Chondrocyte (in vitro differentiated cells): ENCODE results near the gene ACE. TPM values are rescaled to one million over a fixed set of nuclear protein-coding genes. Genes with fewer than 3 reads are reported as not detected.

Source experiments
- DNase-seq: peaks from one replicate; pipeline ENCODE4 v3.0.0; 2021; ENCODE audit warnings: mixed read lengths, low spot score
- H3K27ac Mint-ChIP-seq: one replicate; pipeline ENCODE4 v1.8.0; 2021; ENCODE audit warnings: mild to moderate bottlenecking, moderate library complexity, mixed read lengths; ENCODE audit not compliant: unreplicated experiment
- H3K27me3 Mint-ChIP-seq: 2 replicates; pipeline ENCODE4 v1.8.0; 2021; ENCODE audit warnings: low read depth, mixed read lengths
- H3K36me3 Mint-ChIP-seq: 2 replicates; pipeline ENCODE4 v1.8.0; 2021; ENCODE audit warnings: low read depth, mixed read lengths
- H3K4me1 Mint-ChIP-seq: 2 replicates; pipeline ENCODE4 v1.8.0; 2021; ENCODE audit warnings: low read depth, mild to moderate bottlenecking, mixed read lengths
- H3K4me3 Mint-ChIP-seq: one replicate; pipeline ENCODE4 v1.8.0; 2021; ENCODE audit warnings: mild to moderate bottlenecking, moderate library complexity, mixed read lengths; ENCODE audit not compliant: unreplicated experiment
- H3K9me3 Mint-ChIP-seq: 2 replicates; pipeline ENCODE4 v1.8.0; 2021; ENCODE audit warnings: low read depth, mixed read lengths
- total RNA-seq: library from RNA; stranded (reverse); gene quantifications from 3 replicates; pipeline ENCODE4 v1.2.1, GENCODE V29; 2021
- TF ChIP-seq, protein P1 (sequence below): fragments of 200-600 bp; sonication (generic); IDR thresholded peaks from 2 replicates; pipeline ENCODE4 v1.5.0; 2021; ENCODE audit warnings: antibody characterized with exemption, mild to moderate bottlenecking, moderate library complexity

ACE gene
- total RNA-seq, 1 donor from 2014 or later, result 0.52 TPM

DNA sequence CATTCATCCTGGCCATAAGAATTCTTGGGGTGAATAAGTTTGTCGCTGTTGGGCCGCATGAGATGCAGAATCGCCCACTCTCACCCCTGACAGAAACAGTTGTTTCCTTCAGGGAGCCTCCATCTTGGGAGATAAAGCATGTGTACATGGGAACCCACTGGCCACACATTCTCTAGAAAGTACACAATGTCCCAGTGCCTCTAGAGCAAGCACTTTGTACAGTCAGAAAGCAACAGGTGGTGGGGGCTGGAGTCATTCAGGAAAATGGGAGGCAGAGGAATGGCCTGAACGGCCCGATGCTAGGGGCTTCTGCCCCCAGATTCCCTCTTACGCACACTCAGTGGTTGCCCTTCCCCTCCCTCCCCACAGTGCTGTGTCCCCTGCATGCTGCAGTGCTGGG lies 16.1 kb downstream of the ACE start:
- Mint-ChIP-seq H3K4me1 (no peaks in the 10 kb centered on the region), H3K4me3 (no peak overlapping the region), H3K9me3 (no peaks in the 10 kb centered on the region), H3K36me3 (no peaks in the 10 kb centered on the region), H3K27me3 (peaks cover 26% of the 10 kb centered on the region), H3K27ac (no peak overlapping the region)
- TF ChIP-seq, protein P1, sequence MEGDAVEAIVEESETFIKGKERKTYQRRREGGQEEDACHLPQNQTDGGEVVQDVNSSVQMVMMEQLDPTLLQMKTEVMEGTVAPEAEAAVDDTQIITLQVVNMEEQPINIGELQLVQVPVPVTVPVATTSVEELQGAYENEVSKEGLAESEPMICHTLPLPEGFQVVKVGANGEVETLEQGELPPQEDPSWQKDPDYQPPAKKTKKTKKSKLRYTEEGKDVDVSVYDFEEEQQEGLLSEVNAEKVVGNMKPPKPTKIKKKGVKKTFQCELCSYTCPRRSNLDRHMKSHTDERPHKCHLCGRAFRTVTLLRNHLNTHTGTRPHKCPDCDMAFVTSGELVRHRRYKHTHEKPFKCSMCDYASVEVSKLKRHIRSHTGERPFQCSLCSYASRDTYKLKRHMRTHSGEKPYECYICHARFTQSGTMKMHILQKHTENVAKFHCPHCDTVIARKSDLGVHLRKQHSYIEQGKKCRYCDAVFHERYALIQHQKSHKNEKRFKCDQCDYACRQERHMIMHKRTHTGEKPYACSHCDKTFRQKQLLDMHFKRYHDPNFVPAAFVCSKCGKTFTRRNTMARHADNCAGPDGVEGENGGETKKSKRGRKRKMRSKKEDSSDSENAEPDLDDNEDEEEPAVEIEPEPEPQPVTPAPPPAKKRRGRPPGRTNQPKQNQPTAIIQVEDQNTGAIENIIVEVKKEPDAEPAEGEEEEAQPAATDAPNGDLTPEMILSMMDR, result no peak
- DNase-seq, result no peak

DNA sequence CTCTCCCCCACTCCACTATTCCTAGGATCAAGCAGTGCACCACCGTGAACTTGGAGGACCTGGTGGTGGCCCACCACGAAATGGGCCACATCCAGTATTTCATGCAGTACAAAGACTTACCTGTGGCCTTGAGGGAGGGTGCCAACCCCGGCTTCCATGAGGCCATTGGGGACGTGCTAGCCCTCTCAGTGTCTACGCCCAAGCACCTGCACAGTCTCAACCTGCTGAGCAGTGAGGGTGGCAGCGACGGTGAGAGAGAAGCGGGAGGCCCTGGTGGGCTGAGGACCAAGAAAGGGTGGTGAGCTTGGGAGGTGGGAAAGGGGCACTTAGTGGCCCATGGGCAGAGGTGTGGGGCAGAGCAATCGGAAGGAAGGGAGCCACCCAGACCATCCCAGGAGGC lies 16.6 kb downstream of the ACE start:
- no peak for DNase-seq
- TF ChIP-seq, protein P1, result no peak
- Mint-ChIP-seq H3K27ac (no peak overlapping the region), H3K27me3 (peaks cover 26% of the 10 kb centered on the region), H3K4me3 (no peak overlapping the region), H3K4me1 (peaks cover under 1% of the 10 kb centered on the region), H3K36me3 (no peaks in the 10 kb centered on the region), H3K9me3 (no peaks in the 10 kb centered on the region)

DNA sequence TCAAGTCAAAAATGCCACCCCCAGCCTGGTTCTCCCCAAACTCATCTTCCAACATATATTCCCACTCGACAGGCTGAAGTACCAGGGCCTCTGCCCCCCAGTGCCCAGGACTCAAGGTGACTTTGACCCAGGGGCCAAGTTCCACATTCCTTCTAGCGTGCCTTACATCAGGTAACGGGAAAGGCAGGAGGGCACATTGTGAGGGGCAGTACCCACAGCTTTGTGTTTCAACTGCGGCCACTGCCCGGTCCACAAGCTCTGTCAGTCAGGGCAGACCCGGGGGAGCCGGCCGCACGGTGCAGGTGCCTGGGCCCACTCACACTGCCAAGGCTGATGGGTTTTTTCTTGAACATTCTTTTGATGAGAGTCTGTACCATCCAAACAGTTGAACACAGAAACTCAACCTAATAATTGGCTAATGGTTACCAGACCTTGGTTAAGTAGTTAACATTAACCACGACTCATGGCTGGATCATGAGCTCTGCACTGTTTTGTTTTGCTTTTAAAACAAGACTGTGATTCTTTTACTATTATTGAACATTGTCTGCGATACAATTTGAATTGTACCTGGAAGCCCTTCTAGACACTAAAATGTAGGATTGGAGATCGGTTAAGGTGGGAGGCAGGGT lies 17.6 kb downstream of the ACE start:
- Mint-ChIP-seq H3K4me3 (no peak overlapping the region), H3K27ac (no peak overlapping the region), H3K4me1 (peaks cover 5% of the 10 kb centered on the region), H3K27me3 (peaks cover 21% of the 10 kb centered on the region), H3K36me3 (no peaks in the 10 kb centered on the region), H3K9me3 (no peaks in the 10 kb centered on the region)
- TF ChIP-seq, protein P1, result no peak
- DNase-seq, result peak; percentile 61

DNA sequence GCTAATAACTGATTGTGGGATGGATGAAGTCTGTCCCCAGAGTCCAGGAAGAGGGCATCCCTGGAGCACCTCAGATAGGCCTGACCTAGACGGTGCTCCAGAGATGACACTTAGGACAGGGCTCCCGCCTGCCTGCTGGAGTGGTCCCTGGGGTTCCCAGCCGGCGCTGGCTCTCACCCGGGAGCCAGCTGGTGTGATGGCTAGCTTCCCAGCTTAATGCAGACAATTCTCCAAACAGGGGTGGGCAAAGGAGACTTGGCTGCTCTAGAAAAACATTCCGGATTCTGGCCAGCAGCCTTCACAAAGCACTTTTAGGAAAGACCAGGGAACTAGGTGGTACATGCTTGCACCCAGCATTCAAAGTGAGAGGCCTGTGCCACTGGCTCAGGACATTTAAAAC lies 18.6 kb downstream of the ACE start:
- H3K9me3 Mint-ChIP-seq, result no peaks in the 10 kb centered on the region
- H3K4me1 Mint-ChIP-seq, result peaks cover 5% of the 10 kb centered on the region
- TF ChIP-seq, protein P1, result no peak
- peaks cover 14% of the 10 kb centered on the region for H3K27me3 Mint-ChIP-seq
- no peak overlapping the region for H3K4me3 Mint-ChIP-seq
- H3K36me3 Mint-ChIP-seq, result no peaks in the 10 kb centered on the region
- H3K27ac Mint-ChIP-seq, result no peak overlapping the region
- DNase-seq, result no peak

DNA sequence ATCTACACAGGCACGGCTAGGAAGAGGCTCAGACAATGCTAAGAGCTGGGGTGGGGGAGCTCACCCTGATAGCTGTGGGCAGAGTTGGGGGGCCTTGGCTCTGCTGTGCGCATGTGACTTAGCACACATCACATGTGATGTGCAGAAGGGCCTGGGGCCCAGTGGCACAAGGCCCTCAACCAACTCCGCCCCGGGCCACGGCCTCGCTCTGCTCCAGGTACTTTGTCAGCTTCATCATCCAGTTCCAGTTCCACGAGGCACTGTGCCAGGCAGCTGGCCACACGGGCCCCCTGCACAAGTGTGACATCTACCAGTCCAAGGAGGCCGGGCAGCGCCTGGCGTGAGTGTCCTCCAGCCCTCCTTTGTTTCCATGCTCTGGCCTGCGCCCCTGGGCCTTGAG lies 19.3 kb downstream of the ACE start:
- peaks cover 5% of the 10 kb centered on the region for H3K4me1 Mint-ChIP-seq
- TF ChIP-seq, protein P1, result no peak
- DNase-seq, result no peak
- H3K27me3 Mint-ChIP-seq, result peaks cover 19% of the 10 kb centered on the region
- no peak overlapping the region for H3K27ac Mint-ChIP-seq
- no peaks in the 10 kb centered on the region for H3K9me3 Mint-ChIP-seq
- H3K36me3 Mint-ChIP-seq, result no peaks in the 10 kb centered on the region
- H3K4me3 Mint-ChIP-seq, result no peak overlapping the region
